ELR (cell line): Measurements from ENCODE around the gene BMP6.
"Not testable (repeated sequence)": the region's sequence is repeated elsewhere in the genome, so short reads cannot be mapped to it uniquely, and the experiment has no call there.

ENCODE experiments used
- DNase-seq: peaks from one replicate; pipeline ENCODE4 v3.0.0-alpha.2; 2015; ENCODE audit warnings: low read depth

BMP6 gene

GRCh38 chr6:7886132-7886531 is 160.2 kb downstream of the BMP6 start:
- no peak for DNase-seq

GRCh38 chr6:7887278-7887991 is 161.5 kb downstream of the BMP6 start:
- no peak for DNase-seq

GRCh38 chr6:7888587-7889357 is 162.9 kb downstream of the BMP6 start:
- DNase-seq, result no peak

GRCh38 chr6:7891078-7891872 is 165.4 kb downstream of the BMP6 start:
- no peak for DNase-seq

GRCh38 chr6:7892367-7892766 is 166.5 kb downstream of the BMP6 start:
- DNase-seq, result not testable (repeated sequence)

- DNase-seq, result no peak
These were observed 167.4 kb downstream of the BMP6 start for GRCh38 chr6:7893342-7893741.

GRCh38 chr6:7894262-7895124 is 168.6 kb downstream of the BMP6 start:
- DNase-seq, result no peak

- no peak for DNase-seq
These were observed 169.2 kb downstream of the BMP6 start for GRCh38 chr6:7895125-7895423.

- no peak for DNase-seq
These were observed 170.6 kb downstream of the BMP6 start for GRCh38 chr6:7896465-7896987.

GRCh38 chr6:7897461-7898192 is 171.7 kb downstream of the BMP6 start:
- no peak for DNase-seq

GRCh38 chr6:7898193-7898586 is 172.3 kb downstream of the BMP6 start:
- DNase-seq, result not testable (repeated sequence)

GRCh38 chr6:7899101-7899888 is 173.4 kb downstream of the BMP6 start:
- DNase-seq, result no peak

GRCh38 chr6:7899889-7900213 is 174.0 kb downstream of the BMP6 start:
- DNase-seq, result no peak

GRCh38 chr6:7900621-7901020 is 174.7 kb downstream of the BMP6 start:
- DNase-seq, result no peak

- no peak for DNase-seq
These were observed 175.2 kb downstream of the BMP6 start for GRCh38 chr6:7901056-7901455.

- DNase-seq, result no peak
These were observed 175.9 kb downstream of the BMP6 start for GRCh38 chr6:7901780-7902179.

GRCh38 chr6:7902221-7902620 is 176.3 kb downstream of the BMP6 start:
- no peak for DNase-seq

GRCh38 chr6:7902867-7903266 is 177.0 kb downstream of the BMP6 start:
- no peak for DNase-seq

- no peak for DNase-seq
These were observed 177.8 kb downstream of the BMP6 start for GRCh38 chr6:7903673-7904072.

GRCh38 chr6:7904654-7905319 is 178.9 kb downstream of the BMP6 start:
- DNase-seq, result no peak
